ENCODE results near the gene RAB34. TPM values are rescaled to one million over a fixed set of nuclear protein-coding genes. Genes with fewer than 3 reads are reported as not detected.

RAB34 gene
- total and polyA plus RNA-seq, 2 donors (not counting 3 experiments of a cell fraction or from before 2014, with no cell fraction given) = 62.3 to 113 TPM

DNA sequence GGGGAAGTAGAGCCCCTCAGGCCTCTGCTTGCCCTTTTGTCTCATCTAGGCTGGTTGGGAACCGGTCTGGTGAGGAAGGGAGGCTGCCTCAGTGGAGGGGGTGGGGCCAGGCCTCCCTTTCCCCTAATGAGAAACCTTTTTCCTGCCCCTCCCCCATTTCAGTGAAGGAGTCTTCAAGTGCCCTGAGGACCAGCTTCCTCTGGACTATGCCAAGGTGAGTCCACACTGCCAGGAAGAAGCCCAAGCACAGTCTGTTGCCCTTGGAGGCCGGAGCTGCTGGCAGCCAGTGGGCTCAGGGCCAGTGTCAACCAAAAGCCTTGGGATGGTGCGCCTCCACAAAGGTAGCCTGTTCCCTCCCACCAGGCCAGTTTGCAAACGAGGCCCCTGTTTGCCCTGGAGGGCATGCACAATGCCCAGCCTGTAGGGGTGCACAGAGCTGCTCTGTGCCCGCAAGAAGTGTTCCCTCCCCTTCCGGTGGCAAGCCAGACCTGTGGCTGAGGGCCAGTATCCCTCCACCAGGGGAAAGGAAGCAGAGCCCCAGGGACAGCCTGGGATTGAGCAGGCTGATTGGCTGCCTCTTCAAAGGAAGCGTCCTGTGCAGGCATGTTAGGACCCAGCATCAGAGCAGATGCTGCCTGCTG, 29.5 kb upstream of the RAB34 start:
- FAIRE-seq (peak; percentile 38), DNase-seq (ENCODE audit: low read depth, low spot score) (peak; percentile 37)
- H3K9me1 ChIP-seq (replicated peaks; ENCODE audit: control insufficient read depth, extremely low read depth, insufficient read depth, low read length) = no peaks in the 10 kb centered on the region
- CTCF ChIA-PET = interaction anchor here (1.1 to 16.6 kb wide), 5 partner anchors 14 to 206 kb away, joined by 4 to 602 read pairs (median 15); partner anchors contain the start of genes NEK8 and TLCD1
- dilution Hi-C loops (cut with MboI; ENCODE audit: extremely low pct_ligation_motif_present, low sequenced_read_pairs) = no loop called here
- H3K79me2 ChIP-seq (ENCODE audit: control insufficient read depth, insufficient read depth, low read length) = peaks cover 31% of the 10 kb centered on the region
- H2AFZ ChIP-seq (ENCODE audit: low read depth, low read length) = no peak overlapping the region
- no peak overlapping the region for H3K4me2 ChIP-seq (ENCODE audit: insufficient read depth, low read length)
- POLR2A ChIA-PET = interaction anchor here (0.7 to 6.3 kb wide), 3 partner anchors 20 to 204 kb away, joined by 3 to 45 read pairs (median 3); partner anchors contain the start of genes NEK8, PHF12, RPL23A and TLCD1
- no peaks in the 10 kb centered on the region for H3K9me3 ChIP-seq (replicated peaks; ENCODE audit: control insufficient read depth, insufficient read depth, low read length)
- H3K4me3 ChIP-seq (replicated peaks in 1 of 3; ENCODE audit: insufficient read depth in 1 of 3, low read depth in 1 of 3, low read length in 3 of 3) = no peak overlapping the region
- H3K27me3 ChIP-seq (ENCODE audit: control insufficient read depth in 2 of 2, insufficient read depth in 2 of 2, low read length in 2 of 2) = no peaks in the 10 kb centered on the region
- BruUV-seq (replicated peaks) = no TSS peak
- no peak overlapping the region for H3K27ac ChIP-seq (ENCODE audit: insufficient read depth, low read depth, low read length)
- no peaks in the 10 kb centered on the region for H4K20me1 ChIP-seq (replicated peaks; ENCODE audit: control insufficient read depth, extremely low read depth, insufficient read depth, low read length)
- intact Hi-C loops (cut with micrococcal nuclease) = no loop called here
- peaks cover 28% of the 10 kb centered on the region for H3K4me1 ChIP-seq (ENCODE audit: control insufficient read depth, extremely low read depth, insufficient read depth, low read length)
- TF ChIP-seq FOS (IDR thresholded peaks at IDR 0.05; ENCODE audit: borderline replicate concordance, insufficient read depth, low read length) (no peak), JUN (IDR thresholded peaks at IDR 0.05; ENCODE audit: borderline replicate concordance, insufficient read depth, insufficient read length, low read depth) (no peak), GATA2 (IDR thresholded peaks at IDR 0.05; ENCODE audit: insufficient read depth, insufficient read length, low read depth, low read length) (no peak), MYC (IDR thresholded peaks at IDR 0.05; ENCODE audit: low read depth, low read length) (no peak), POLR2A (IDR thresholded peaks at IDR 0.05; ENCODE audit: low read depth, low read length) (no peak), EZH2 (IDR thresholded peaks at IDR 0.05; ENCODE audit: borderline replicate concordance, low read depth, low read length, severe bottlenecking) (no peak), POLR2AphosphoS5 (IDR thresholded peaks at IDR 0.05; ENCODE audit: insufficient read depth, low read depth, low read length) (no peak)
- TF ChIP-seq, protein P1, sequence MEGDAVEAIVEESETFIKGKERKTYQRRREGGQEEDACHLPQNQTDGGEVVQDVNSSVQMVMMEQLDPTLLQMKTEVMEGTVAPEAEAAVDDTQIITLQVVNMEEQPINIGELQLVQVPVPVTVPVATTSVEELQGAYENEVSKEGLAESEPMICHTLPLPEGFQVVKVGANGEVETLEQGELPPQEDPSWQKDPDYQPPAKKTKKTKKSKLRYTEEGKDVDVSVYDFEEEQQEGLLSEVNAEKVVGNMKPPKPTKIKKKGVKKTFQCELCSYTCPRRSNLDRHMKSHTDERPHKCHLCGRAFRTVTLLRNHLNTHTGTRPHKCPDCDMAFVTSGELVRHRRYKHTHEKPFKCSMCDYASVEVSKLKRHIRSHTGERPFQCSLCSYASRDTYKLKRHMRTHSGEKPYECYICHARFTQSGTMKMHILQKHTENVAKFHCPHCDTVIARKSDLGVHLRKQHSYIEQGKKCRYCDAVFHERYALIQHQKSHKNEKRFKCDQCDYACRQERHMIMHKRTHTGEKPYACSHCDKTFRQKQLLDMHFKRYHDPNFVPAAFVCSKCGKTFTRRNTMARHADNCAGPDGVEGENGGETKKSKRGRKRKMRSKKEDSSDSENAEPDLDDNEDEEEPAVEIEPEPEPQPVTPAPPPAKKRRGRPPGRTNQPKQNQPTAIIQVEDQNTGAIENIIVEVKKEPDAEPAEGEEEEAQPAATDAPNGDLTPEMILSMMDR (IDR thresholded peaks at IDR 0.05; ENCODE audit: extremely low read depth in 1 of 2, insufficient read depth in 1 of 2, low read depth in 1 of 2, low read length in 2 of 2) = no peak
- TF ChIP-seq, protein P2, sequence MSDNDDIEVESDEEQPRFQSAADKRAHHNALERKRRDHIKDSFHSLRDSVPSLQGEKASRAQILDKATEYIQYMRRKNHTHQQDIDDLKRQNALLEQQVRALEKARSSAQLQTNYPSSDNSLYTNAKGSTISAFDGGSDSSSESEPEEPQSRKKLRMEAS (IDR thresholded peaks at IDR 0.05; ENCODE audit: insufficient read depth, insufficient read length) = no peak
- no peak overlapping the region for H3K9ac ChIP-seq (replicated peaks; ENCODE audit: extremely low read depth, insufficient read depth, low read length)
- peaks cover 4 to 20% of the 10 kb centered on the region in 2 experiments for H3K36me3 ChIP-seq (ENCODE audit: control insufficient read depth in 2 of 2, extremely low read depth in 1 of 2, insufficient read depth in 2 of 2, low read length in 2 of 2)

Data from endothelial cell of umbilical vein (primary cell).